GM18498 (cell line): ENCODE results near the gene EXOSC2.
"Not testable (repeated sequence)": the region's sequence is repeated elsewhere in the genome, so short reads cannot be mapped to it uniquely, and the experiment has no call there.

Experiments used
- ATAC-seq: cut with Tn5 transposase; IDR thresholded peaks from one replicate; pipeline ENCODE4 v1.9.1; 2021; ENCODE audit warnings: mild to moderate bottlenecking, moderate library complexity; ENCODE audit not compliant: unreplicated experiment

EXOSC2 gene

DNA sequence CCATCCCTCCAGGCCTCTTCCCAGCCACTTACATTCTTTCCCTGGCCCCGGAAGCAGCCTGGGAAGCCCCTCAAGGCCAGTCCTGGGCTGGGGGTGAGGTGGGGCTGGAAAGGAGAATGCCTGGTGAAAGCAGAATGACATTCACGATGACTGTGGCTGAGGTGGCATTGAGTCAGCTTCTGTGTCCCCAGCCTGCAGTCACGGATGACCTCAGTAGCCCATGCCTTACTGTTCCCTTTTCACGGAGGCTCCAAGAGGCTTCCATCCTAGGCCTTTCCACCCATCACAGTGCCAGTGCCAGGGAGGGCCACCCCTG is 26.5 kb upstream of the EXOSC2 start:
- no peak for ATAC-seq

DNA sequence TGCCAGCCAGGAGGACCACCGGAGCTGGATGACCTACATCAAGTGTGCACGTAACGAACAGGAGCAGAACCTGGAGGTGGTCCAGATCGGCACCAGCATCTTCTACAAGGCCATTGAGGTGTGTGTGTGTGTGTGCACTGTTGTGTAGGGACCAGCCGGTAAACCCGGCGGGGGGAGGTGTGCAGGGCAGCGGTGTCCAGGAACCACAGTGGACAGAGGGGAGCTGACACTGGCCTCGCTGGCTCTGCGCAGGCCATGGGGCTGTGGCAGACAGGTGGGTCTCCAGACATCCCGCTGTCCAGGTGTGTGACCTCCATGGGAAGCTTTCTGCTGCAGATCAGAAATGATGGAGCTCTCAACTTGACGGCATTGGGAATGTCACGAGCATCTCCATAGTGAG is 25.4 kb upstream of the EXOSC2 start:
- ATAC-seq, result no peak

DNA sequence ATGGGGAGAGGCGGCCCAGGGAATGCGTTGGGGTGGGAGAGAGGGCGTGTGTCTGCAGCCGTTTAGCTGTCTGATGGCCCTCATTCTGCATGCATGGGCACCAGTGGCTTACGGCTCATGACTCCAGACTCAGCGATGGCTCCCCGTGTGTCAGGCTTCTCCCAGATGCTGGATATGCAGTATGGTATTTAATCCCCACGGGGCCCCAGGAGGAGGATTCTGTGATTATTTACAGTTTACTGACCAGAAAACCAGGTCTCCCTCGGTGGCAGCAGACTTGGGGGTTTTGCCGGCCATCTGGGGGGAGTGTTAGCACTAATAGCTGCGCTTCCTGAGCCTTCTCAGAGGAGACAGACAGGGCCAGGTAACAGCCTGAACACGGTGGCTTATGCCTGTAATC is 24.9 kb upstream of the EXOSC2 start:
- no peak for ATAC-seq

DNA sequence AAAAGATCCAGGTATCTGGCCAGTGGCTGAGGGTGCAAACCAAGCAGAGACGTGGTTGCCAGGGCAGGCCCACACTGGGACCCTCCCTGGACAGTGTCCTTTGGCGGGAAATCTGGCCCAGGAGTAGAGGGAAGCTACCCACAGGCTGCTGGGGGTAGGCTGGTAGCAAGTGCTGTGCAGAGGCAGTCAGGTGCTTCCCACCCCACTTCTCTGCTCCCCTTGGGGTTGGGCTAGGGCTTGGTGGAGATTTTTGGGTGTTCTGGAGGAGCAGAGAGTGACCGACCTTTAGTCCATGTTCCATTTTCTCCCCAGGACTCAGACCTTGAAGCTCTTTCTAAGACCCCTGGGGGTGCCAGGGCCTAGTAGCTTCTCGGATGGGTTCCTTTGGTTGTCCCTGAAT is 23.6 kb upstream of the EXOSC2 start:
- no peak for ATAC-seq

DNA sequence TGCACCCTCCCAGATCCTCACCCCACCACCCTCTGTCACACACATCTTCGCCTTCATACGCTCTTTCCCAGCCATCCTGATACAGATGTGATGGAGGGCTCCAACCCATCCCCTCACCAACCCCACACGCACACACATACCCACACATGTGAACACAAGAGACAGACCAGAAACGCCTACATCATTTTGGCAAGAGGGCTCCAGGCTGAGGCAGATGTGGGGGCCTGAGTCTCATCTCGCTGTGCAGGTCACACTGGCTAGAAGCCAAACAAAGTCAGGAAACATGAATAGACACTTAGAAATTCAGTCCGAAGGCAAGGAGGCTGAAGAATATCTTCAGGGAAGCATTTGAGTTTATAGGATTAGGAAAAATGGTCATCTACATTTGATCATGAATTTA is 22.9 kb upstream of the EXOSC2 start:
- no peak for ATAC-seq

DNA sequence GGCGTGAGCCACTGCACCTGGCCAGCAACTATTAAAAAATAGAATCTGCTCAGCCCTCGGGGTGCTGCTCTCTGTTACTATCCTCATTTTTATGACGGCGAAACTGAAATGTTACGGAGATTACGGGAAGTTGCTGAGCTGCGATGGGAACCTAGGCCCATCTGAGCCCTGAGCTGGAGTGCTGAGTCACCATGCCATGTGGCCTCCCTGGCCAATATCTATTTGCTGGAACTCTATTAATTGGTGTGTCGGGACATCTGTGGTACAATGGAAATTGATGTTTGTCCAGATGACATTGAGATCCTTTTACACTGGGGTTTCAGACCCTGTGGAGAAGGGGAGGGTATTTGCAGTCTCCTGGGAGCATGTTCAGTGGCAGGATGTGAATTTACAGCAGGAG is 21.1 kb upstream of the EXOSC2 start:
- ATAC-seq, result no peak

DNA sequence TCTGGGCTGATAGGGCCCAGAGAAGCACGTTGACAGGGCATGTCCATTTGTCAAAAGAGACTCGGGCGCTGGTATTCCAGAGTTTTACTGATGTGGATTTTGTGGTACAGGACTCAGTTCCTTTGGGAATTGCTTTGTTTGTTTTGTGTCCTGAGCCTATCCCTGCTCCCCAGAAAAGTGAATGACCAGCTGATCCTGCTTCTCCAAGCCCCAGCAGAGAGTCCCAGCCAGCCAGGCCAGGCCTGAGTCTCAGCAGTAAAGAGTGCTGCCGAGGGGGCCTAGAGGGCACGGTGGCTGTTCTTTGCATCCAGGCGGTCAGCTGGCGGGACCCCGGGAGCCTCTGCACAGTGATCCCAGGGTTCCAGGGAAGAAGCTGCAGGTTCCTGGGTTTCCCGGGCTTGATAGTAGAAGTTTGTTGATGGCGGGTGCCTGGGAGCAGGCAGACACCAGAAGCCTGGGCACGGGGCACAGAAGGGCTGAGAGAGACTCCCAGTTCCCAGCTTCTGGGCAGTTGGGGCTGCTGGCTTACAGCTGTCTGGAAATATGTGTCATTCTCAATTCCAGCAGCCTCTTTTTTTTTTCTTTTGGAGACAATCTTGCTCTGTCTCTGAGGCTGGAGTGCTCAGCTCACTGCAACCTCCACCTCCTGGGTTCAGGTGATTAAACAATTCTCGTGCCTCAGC is 20.5 kb upstream of the EXOSC2 start:
- no peak for ATAC-seq

DNA sequence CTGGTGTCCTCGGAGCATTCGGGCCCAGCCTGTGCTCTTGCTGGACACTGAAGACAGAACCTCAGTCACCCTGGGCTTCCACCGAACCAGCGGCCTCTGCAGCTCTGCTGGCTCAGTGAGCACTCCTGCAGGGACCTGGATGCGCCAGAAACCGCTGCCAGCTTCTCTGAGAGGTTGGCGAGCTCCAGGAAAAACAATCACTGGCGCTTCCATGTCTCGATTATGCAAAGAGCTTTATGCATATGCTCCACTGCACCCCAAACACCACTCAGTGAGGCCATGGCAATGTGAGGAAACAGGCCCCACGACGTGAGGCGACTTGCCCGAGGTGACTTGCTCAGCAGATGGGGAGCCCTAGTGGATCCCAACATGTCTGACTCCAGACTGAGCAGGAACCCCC is 18.2 kb upstream of the EXOSC2 start:
- ATAC-seq, result no peak

DNA sequence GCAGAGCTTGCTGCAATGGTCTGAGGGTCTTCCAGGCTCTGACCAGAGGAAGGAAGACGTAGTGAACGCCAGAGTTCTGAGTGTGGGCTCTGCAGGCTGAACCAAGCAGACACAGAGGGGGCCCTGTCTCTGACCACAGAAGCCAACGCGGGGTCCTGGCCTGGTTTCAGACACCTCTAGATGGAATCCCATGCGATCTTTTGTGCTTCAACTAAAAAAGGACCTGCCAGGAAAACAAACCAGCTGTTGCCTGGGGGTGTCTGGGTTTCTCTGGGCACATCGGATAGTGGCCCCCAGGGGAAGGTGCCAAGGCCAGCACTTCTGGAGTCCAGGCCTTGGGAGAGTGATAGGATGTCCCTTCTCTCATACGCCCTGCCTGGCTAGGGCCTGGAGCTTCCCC is 16.3 kb upstream of the EXOSC2 start:
- no peak for ATAC-seq

DNA sequence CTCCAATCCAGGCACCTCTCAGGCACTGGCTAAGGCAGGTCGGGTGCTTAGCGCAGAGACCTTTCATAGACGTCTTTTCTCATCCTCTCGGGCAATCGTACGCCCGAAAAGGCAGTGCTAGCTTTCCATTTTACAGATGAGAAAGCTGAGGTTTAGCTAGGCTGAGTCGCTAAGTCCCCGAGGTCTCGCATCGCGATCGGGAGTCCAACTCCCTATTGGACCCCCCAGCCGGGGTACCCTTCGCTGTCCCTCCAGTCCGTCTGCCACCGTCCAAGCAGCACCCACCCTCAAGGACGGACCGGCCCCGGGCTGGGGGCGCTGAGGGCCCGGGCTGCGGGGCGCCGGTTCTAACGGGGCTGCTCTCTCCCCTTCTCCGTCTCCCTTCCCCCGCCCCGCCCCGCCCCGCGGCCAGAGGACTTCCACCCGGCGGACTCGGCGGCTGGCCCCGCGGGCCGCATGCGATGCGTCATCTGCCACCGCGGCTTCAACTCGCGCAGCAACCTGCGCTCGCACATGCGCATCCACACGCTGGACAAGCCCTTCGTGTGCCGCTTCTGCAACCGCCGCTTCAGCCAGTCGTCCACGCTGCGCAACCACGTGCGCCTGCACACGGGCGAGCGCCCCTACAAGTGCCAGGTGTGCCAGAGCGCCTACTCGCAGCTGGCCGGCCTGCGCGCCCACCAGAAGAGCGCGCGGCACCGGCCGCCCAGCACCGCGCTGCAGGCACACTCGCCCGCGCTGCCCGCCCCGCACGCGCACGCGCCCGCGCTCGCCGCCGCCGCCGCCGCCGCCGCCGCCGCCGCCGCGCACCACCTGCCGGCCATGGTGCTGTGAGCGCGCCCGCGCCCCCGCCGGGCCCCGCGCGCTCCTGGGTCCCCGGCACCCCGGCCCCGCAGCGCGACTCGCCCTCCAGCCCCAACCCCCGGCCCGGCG is 12.5 kb upstream of the EXOSC2 start:
- ATAC-seq, result peak; percentile 53

DNA sequence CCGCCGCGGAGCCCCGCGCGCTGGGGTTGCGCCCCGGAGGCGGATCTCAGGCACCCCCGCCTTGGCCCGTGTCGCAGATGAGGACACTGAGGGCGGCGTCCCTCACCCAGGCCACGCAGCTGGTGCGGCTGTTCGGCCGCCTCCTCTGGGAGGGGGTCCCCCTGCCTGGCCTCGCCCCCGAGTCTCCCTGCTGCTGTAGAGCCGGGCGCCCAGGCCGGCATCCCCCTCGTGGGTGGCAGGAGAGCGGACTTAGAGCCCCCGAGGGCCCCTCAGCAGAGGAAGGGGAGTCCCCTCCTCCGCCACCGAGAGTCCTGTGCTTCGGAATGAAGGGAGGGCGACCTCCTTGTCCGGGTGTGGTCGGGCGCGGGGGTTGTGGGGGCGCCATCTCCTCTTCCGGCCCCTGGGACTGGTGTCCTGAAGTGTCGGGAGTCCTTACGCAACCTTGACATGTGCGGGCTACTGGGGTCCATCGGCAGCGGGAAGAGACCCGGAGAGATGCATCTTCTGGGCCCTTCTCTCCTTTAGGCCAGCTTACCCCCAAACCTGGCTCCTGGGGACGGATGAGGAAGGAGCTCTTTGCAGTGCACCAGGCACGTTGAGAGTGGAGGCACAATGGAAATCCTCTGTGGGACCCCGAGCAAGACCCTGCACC is 11.7 kb upstream of the EXOSC2 start:
- peak; percentile 22 for ATAC-seq

DNA sequence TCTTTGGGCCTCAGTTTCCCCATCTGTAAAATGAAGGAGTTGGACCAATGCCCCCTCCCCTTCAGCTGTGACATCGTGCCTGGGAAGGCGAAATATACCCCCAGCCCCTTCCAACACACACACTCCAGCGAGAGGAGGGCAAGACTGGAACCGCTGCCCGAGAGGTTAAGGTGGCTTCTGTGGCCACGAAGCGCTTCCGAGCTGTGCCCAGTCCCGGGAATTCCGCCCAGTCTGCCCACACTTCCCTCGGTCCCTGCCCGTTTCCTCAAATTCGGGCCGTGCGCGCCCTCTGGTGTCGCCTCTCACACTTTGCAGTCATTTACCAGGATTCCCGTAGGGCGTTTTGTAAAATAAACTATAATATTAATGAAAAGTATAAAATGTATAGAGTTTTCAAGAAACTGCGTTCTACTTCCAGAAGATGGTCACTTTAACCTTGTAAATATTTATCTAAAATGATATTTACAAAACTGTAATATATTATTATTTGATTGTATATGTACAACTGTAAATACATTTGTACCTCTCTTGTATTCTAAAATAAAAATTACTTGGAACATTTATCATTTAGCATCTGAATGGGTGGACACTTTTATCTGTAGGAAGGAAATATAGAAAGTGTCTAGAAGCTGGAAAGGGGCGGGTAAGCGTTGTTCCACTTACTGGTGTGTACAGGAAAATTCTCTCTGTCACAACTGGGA is 11.0 kb upstream of the EXOSC2 start:
- no peak for ATAC-seq

DNA sequence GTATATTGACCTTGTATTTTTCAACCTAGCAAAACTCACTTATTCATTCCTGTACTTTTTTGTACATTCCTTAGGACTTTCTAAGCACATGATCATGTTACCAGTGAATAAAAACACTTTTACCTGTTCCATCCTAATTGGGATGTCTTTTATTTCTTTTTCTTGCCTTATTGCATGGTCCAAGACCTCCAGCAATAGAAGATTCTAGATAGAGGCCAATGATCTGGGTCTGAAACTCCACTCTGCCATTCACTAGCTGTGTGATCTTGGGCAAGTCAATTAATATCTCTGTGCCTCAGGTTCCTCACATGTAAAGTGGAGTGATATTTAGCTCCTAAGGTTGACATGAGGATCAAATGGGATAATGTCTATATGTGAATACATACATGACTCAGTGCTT is 8.5 kb upstream of the EXOSC2 start:
- no peak for ATAC-seq

DNA sequence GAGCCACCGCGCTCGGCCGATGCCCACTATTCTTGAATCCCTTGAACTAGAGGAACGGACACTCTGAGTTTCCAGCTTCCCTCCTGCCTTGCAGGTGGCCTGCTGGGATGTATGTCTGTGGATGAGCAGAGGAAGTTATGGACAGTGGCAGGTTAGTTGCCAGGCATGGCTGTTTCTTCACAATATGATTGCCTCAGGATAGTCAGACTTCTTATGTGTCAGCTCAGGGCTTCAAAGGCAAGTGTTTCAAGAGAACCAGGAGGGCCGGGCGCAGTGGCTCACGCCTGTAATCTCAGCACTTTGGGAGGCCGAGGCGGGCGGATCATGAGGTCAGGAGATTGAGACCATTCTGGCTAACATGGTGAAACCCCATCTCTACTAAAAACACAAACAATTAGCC is 7.6 kb upstream of the EXOSC2 start:
- not testable (repeated sequence) for ATAC-seq

DNA sequence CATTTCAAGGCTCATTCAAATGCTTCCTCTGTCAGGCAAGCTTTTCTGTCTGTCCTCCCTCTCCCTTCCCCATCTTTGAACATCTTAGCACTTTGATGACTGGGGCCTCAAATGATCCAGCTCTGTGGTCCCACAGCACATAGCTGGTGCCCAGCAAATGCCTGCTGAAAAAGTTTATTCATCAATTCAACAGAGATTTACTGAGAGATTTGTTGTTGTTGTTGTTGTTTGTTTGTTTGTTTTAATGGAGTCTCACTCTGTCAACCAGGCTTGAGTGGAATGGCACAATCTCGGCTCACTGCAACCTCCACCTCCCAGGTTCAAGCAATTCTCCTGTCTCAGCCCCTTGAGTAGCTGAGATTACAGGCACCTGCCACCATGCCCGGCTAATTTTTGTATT is 6.0 kb upstream of the EXOSC2 start:
- ATAC-seq, result no peak

DNA sequence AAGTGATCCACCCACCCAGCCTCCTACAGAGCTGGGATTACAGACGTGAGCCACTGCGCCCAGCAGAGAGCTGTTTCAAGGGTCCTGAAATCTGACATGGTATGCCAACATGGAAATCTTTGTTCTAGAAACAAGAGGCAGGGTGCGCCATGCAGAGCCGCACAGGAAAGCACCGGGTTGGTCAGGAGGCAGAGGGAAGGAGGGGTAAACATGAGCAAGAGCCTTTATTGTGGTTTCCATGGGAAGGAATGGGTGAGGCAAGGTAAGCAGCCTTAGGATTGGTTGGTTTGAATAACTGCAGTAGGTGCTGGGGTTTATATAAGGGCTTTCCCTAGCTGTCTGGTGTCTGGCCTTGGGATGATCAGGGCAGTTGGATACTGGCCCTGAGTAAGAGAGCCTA is 5.5 kb upstream of the EXOSC2 start:
- no peak for ATAC-seq

DNA sequence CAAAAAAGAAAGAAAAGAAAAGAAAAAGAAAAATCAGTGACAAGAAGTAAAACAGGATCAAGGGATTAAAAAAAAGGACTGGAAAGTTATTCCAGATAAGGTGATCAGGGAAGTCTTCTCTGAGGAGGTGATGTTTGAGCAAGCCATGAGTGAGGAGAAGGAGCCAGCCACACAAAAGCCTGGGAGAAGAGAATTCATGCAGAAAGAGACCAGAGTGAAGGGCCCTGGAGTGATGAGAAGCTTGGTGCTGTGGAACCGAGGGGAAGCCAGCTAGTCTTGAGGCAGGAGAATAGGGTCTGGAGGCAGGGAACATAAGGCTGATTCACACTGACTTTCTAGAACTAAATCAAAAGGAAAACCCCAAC is 4.0 kb upstream of the EXOSC2 start:
- ATAC-seq, result no peak

DNA sequence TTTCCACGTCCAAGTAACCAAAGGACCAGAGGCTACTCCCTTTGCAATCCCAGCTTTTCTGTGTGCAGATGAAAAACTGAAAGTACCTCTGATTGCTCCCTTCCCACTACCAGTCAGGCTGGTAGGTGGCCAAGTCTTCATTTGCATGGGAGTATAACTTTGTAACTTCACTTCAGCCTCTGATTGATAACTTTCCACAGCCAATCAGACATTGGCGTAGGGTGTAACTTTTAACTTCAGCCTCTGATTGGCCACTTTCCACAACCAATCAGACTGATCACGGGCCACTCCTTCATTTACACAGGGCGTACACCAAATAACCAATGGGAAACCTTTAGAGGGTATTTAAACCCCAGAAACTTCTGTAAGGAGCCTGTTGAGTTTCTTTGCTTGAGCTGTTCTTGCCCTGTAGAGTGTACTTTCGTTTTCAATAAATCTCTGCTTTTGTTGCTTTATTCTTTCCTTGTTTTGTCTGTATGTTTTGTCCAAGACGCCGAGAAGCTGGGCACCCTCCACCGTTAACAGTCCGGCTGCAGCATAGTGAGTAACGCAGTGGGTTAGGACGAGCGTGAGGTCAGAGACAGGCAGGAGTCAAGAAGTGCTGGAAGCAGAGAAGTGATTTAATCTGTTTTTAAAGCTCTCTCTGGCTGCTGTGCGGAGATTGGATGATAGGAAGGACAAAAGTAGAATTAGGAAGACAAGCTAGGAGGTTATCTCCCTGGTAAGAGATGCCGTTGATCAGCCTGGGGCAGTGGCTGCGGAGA is 3.5 kb upstream of the EXOSC2 start:
- no peak for ATAC-seq

DNA sequence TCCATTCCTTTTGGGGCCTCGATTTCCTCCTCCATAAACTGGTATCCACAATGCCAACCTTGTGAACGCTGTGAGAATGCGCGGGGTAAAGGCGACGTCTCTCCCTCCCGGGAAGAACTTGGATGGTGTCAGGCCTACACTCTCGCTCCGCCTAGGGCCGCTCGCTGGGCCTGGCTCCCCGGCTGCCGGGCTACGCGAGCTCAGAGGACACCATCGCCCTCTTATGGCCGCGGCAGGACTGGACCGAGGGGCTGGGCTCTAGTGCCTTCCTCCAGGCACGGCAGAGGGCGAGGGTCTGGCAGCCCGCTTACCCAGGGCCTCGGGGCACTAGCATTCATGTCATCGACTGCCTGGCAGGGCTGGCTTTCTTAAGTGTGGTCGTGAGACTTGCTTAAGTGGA is 1.3 kb upstream of the EXOSC2 start:
- ATAC-seq, result no peak

DNA sequence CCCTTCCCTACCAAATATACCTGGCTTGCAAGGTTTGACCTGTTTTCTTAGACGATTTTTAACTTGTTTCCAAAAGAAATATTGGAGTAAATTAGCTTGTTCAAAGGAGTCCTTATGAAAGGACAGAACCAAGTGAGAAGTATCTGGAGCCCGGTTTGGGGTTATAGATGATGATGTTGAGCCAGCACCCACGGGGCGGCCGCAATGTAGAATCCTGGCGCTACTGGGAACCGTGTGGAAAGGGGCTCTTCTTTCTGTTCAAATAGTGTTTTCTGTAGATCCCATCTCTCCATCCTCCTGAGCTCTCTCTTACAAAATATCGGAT is 517 bp upstream of the EXOSC2 start:
- no peak for ATAC-seq

DNA sequence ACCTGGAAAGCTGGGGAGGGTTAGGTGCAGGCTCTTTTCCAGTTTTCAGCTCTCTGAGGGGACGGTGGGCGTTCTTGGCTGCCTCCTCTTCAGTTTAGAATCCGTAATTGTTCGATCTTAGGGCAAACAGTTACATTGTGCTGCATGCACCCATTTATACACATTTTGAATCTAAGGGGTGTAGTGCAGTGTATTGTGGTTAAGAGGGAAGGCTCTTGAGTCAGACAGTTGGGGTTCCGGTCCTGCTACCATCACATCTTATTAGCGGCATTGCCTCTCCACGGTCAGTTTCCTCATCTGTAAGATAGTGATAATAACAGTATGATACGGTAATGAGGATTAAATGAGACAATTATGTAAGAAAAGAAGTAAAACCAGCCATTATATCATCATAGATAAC is 625 bp downstream of the EXOSC2 start:
- no peak for ATAC-seq
